KG1 (cell line): ENCODE results near the gene USP10.

Experiments
- DNase-seq: peaks from one replicate; lab custom pipeline; 2025; lab: John Stamatoyannopoulos, UW

USP10 gene

DNA sequence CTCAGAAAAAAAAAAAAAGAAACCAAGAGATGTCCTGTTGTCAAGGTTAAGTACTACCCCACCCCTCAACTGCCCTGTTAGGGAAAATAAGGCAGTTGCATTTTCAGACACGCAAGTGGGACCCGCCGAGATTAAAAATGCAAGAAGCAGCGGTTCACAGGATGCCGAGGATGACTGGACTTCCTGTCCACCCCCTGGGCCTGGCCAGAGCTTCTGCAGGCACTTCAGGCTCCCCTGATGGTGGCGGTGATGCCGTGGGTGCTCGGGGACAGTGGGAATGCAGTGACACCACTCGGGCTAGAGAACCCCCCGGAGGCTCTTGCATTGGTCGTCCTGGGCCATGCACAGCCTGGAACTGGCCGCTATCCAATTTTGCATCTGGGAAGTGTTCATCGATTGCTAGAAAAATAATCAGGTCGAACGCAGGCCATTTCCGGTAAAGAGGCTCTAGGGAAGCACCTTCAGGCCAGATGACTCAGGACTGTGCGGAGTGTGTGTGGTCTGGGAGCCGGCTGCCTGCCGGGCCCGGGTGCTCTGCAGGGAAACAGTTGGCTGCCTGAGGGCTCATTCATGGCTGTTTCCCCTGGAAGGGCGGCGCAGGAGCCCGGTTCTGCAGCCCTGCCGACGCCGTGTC, 106.6 kb downstream of the USP10 start:
- peak; percentile 75 for DNase-seq

DNA sequence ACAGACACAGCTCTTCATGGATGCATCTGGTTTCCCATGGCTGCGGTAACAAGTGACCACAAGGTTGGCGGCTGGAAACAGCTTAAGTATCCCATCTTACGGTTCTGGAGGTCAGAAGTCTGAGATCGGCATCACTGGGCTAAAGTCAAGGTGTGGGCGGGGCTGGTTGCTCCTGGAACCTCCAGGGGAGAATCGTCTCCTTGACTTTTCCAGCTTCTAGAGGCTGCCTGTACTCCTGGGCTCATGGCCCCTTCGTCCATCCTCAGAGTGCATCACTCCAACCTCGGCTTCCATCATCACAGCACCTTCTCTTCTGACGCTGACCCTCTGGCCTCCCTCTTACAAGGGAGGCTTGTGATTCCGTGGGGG, 107.1 kb downstream of the USP10 start:
- DNase-seq: no peak

DNA sequence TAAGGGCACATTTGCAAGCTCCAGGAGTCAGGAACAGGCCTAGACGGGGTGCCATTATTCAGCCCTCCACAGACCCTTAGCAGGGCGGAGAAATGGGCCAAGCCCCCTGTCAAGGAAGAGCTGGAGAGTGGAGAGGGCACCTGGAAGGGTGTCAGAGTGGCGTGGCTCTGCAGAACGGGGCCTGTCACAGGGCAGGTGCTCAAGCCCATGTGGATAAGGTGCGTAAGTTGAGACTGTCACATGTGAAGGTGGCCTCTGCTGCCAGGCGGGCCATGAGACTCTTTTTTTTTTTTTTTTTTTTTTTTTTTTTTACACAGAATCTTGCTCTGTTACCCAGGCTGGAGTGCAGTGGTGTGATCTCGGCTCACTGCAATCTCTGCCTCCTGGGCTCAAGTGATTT, 108.0 kb downstream of the USP10 start:
- no peak for DNase-seq

DNA sequence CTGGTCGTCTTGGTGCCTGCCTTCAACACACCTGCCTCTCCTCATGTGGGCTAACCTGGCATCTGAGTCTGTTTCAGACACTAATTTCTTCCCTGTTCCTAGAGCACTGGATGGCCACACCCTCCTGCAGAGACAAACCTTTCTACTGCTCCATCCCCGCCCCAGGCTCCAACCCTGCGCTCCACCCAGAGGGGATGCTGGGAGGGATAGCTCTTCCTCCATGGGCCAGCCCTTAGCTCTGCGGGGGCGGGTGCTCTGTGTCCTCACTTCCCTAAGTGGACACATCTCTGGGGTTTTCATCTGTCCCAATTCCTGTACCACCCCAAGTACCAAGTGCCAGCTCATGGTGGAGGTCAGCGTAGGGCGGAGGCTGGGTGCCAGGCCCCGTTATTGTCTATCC, 109.0 kb downstream of the USP10 start:
- no peak for DNase-seq

DNA sequence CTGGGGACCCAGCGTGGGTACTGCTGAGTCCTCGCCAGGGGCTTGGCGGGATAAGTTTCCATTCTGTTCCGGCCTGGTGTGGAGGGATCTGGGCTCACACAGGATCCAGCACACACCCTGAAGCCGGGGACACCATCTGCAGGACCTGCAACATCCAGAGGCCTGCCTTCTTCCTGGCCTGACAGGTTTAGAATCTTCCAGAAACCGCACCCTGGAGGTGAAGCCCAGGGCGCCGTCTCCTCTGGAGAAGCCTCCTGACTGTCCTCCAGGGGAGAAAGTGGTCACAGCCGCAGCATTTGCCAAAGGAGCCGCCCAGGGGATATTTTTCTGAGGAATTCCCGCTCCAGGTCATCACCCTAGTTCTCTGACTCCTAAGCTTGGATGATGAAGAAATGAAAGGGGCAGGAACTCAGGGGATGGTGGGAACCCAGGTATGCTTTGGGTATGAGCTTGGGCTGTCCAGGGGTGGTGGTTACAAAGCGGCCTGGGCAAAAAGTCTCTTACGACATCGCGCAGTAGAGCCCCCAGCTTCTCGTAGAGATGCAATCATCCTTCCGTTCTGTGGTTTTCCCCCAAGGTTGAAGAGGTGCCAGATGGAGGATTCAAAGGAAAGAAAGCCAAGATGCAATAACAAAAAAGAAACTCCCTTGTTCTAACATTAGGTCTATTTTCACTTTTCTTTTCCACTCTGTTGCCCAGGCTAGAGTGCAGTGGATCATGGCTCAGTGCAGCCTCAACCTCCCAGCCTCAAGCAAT, 110.9 kb downstream of the USP10 start:
- DNase-seq: peak; percentile 61

DNA sequence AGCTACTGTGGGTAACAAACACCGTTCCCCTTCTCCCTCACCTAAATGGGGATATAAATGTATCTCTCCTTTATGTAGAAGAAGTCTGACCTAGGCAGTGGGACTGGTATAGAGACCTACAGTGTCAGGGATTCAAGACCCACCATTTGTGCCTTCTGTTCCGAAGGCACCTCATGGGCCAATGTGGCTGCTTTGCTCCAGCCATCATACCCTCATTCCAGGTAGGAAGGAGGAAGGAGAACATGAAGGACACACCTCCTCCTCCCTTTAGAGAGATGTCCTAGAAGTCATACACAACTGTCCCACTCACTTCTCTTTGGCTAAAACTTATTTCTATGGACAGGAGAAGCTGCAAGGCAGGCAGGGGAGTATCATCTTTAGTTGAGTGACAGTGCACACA, 111.7 kb downstream of the USP10 start:
- no peak for DNase-seq

DNA sequence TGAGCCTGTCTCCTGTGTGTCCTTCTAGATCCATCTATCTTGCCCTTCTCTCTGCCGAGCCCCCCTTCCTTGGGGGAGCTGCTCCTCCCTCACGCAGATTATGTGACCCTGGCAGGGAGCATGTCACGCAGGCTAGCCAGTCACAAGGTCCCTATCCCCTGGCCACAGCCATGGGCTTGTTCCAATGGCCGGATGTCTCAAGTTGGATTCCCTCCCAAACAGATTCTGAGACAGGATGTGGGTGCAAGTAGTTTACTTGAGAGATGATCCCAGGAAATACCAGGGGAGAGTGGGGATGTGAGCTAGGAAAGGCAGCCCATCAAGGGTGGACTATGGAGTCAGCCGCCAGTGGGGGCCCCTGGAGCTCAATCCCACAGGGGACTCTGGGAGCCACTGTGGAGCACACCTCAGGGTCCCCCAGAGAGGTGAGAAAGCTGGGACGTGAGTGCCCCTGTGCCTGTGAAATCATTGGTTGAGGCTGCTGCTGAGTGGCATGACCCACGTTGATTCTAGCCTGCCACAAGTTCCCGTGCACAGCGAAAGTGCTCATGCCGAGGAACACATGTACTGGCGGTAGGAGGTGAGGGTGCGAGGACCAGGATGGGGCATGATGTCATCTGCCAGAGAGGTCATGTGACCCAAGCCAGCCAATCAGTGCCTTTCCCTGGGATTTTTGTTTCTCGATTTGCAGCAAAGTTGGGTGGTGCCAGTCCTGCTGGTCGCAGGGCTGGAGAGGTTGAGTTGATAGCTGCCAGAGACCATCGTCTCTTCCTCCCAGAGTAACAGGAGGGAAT, 113.5 kb downstream of the USP10 start:
- DNase-seq: no peak

DNA sequence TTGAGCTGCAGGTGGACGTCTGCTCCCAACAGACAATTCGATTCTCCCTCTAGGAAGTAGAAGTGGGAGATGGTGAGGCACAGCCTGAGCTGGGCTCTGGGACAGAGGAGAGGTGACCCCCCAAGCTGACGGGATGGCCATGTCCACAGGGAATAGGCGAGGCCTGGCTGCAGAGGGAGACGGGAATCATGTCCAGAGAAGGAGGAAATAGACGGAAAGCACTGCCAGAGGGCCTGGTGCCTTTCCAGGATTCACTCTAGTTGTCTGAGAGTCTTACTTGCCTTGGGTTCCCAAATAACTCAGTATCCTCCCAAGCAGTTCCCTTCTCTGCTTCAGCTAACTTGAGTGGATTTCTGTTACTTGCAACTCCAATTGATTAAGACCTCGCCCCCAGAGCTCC, 115.7 kb downstream of the USP10 start:
- no peak for DNase-seq

DNA sequence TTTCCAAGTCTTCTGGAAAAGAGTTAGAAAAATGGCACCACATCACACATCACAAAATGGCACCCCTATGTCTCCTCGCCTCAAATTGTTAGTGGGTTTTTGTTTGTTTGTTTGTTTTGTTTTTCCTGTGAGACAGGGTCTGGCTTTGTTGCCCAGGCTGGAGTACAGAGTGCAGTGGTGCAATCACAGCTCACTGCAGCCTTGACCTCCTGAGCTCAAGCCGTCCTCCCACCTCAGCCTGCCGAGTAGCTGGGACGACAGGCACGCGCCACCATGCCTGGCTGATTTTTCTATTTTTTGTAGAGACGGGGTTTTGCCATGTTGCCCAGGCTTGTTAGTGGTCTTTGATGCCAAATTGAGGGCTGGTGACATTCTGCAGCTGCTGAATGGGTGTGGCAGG, 116.2 kb downstream of the USP10 start:
- DNase-seq: no peak

DNA sequence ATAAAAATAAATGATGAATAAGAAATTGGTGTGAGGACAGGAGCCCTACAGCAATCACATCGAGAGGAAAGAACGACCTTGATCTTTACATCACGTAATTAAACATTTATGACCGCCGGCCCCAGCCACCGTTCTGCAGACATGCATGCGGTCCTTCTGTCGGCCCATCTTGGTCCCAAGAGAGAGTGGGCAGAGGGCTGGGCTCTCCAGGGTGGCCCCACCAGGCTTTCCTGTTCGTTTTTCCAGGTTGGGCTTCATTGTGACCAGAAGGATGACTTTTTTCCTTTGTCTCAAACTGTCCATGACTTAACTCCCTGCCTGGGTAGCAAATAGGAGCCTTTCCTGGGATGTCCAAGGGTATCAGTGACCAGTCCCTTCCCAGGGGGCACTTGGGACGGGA, 116.7 kb downstream of the USP10 start:
- no peak for DNase-seq

DNA sequence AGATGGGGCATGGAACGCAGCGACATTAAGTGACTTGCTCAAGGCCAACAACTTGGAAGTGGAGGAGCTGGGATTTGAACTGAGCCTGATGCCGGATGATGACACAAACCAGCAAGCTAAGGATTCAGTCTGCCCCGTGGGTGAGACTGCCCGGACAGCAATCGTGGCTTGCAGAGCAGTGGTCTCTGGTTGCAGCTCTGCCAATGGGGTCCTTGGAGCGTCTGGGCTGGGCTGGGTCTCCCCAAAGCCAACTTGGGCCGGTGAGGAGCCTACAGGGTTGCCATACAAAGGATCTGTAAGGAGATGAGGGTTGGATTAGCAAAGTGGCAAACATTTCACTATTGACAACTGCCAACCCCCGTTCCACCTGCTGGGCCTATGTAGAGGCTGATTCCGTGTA, 117.4 kb downstream of the USP10 start:
- DNase-seq: no peak

DNA sequence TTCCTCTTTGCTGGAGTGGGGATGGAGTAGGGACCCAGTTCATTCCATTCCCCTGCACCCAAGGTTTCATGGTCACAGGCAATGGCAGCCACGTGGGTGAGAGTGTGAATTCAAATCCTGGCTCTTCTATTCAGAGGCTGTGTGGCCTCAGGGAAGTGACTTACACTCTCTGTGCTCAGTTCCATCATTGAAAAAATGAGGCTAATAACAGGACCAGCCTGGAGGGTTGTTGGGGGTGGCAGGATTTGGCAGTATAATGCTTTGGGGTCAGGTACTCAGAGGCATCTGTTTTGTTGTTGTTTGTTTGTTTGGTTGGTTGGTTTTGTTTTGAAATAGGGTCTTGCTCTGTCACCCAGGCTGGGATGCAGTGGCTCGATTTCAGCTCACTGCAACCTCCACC, 117.8 kb downstream of the USP10 start:
- DNase-seq: no peak

DNA sequence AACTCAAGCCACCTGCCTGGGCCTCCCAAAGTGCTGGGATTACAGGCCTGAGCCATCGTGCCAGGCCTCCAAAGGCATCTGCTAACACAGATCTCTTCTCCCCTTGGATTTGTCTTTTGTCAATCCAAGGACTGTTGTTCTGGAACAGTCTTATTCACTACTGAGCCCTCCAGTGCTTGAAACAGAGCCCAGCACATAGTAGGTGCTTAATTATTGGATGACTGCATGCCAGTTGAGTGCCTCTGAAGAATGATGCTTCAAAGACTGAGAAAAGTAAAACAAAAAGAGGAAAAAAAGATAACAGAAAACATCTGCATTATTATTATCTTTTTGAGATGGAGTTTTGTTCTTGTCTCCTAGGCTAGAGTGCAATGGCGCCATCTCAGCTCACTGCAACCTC, 118.3 kb downstream of the USP10 start:
- DNase-seq: no peak

DNA sequence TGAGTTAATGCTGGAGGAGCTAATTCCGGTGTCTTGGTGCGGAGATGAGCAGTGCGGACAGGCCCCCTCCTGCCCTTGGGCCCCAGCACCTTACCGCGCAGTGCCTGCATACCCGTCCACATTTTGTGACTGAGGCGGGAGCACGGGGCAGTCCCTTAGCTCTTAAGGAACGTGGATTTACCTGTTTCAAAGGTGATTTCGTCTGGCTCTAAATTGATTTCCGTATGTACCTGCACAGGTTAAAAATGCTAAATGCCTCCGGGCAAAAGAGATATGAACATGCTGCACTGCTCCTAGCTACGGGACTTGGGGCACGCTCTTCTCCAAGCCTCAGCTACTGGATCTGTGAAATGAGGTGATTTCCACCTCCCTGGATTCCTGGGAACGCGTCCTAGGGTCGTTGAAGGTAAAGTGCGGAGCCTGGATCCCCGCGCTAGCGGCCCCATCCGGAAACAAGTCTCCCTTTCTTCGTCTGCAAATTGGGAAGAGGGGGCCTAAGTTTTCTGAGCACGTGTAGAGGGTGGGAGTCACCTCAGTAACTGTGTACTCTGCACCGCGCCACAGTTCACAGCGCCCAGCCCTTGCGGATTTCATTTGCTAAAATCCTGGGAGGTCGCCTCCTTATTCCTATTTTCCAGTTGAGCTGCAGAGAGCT, 119.3 kb downstream of the USP10 start:
- DNase-seq: no peak

DNA sequence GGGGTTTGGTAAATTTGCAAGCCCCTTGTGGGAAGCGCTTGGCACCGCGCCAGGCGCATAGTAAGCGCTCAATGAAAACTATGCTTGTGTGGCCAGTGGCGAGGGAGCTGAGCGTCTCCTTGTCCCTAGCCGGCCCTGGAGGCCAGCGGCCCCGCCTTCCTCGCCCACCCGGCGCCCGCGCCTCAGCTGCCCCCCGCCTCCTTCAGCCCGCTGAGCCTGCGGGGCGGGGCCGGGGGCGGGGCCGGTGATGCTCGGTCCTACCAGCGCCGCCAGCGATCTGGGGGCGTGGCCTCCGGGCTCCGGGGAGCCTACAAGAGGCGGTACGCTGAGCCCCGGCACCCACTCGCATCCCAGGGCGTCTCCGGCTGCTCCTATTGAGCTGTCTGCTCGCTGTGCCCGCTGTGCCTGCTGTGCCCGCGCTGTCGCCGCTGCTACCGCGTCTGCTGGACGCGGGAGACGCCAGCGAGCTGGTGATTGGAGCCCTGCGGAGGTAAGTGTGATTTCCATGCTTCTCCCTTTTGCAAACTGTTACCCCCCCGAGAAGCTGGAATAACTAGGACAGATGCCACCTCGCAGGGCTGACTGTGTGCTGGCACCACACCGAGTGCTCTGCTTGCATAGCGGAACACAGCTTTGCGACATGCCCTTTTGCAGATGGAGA, 120.0 kb downstream of the USP10 start, which contains the start of gene CRISPLD2:
CRISPLD2 (plus strand) TSS at position 342 of the 661 bp plus-strand sequence. CDS start 18,511 bp downstream, outside the sequence.
- peak; percentile 40 for DNase-seq

DNA sequence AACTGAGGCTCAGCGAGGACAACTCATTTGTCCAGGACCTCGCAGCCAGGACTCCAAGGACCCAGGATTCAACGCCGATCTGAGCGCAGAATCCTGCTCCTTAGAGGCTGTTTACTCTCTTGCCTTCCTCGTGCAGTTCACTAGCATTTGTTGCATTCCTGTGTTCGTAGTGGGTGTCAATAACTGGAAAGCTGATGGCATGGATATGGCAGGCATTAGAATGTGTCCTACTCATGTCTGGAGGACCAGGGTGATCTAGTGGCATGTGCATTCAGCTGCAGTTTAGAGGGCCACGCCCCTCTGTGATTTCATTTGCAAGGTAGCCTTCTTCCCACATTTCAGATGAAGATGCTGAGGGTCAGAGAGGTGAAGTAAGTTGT, 120.5 kb downstream of the USP10 start:
- DNase-seq: no peak

DNA sequence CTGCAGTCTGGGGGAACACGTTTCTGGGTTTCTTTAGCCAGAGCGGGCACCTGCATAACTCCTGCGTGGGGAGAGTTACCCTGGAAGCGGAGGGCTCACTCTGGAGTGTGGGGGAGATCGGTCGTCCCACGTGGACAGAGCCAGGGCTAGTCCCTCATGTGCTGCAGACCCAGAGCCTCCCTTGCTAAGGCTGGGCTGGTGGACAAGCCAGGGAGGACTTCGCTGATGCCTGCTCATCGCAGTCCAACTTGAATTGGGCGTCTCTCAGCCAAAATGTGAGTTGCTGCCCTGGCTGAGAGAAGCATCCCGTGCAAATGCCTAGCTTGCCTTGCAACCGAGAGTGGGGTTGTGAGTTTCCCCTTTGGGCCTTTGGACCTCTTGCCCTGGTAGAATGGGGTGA, 121.0 kb downstream of the USP10 start:
- DNase-seq: no peak

DNA sequence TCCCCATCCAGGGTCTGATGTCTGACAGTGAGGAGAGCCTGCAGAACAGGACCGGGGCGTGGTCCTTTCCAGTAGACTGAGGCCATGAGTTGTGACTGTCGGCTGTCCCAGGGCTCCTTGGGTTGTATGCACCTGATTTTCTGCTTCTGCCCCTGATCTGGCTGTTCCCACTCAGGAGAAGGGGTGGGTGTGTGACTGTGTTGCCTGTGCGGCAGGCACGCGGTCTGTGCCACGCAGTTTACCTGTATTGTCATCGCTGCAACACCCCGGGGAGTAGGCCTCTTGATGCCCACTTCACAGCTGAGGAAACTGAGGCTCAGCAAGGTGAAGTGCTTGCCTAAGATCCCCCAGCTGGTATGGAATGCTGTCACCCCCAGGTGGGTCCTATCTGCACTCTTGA, 121.4 kb downstream of the USP10 start:
- DNase-seq: no peak

DNA sequence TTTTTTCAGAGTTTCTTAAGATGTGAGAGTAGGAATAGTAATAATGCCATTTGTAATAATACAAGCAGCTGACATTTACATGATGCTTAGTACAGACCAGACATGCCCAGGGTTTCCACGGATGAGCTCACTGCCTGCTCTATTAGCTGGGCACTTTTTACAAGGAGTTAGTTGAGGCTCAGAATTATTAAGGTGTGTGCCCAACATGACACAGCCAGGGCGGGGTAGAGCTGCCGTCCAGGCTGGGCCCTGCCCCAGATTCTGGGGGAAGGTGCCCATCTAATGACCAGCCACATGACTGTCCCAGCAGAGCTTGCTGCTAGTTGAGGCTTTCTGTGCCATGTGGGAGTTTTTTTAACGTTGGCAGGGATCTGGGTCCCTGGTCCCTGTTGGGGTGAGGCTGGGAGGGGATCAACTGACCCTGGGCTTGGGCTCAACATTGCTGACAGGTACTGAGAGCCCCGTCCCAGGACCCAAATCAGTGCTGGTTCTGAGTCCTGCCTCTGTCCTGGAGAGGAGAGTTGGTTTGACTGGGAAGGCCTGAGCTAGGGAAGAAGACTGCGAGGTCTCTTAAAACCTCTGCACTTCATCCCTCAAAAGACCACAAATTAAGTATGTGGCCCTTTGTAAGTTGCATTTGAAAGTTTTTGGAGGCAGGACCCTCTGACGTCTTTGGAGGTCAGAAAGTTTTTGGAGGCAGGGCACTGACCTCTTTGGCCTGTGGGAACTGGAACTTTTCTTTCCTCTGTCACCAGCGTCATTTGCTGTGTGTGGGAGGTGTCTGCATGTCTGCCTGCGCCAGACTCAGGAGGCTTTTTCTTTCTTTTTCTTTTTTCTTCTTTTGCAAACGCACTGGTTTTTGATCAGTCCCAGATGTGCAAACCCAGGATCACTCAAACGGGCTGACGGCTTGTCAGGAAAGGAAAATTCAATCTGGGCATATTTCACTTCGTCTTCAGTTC, 122.2 kb downstream of the USP10 start:
- no peak for DNase-seq

DNA sequence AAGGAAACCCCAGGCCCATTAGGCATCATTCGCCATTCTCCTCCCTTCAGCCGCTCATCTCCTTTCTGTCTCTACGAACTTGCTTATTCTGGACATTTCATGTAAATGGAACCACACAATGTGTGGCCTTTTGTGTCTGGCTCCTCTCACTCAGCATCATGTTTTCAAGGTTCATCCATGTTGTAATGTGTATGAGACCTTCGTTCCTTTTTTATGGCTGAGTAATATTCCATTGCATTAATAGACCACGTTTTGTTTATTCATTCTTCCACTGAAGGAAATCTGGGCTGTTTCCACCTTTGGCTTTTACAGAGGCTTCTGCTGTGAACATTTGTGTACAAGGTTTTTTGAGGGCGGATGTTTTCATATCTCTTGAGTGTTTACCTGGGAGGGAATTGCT, 123.2 kb downstream of the USP10 start:
- no peak for DNase-seq

DNA sequence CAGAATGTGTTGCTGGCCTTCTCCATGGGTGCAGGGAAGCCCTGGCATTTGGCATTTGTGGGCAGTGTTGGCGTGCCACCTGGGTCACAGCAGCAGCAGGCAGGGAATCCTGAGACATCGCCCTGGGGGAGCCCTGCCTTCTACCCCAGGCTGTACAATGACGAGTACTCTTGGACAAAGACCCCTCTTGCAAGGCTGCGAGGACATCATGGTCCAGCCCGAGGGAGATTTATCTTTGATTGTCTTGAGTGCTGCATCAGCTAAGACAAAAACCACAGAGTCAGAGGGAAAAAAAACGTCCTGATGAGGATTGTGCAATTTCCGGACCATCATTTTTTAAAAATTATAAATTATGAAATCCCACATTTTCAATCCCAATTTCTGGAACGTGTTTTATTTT, 123.7 kb downstream of the USP10 start:
- DNase-seq: no peak
